H1 (cell line): Measurements from ENCODE around the gene UVRAG. TPM values are rescaled to one million over a fixed set of nuclear protein-coding genes. Genes with fewer than 3 reads are reported as not detected.

Source experiments
- CTCF ChIA-PET: fragments of 300-600 bp; sonication (Branson Sonifier 250); formaldehyde crosslinking; loops from one replicate; lab custom pipeline; 2021; ENCODE audit not compliant: partially characterized antibody; lab: Charles Lee
- POLR2A ChIA-PET: fragments of 300-600 bp; sonication (Branson Sonifier 250); formaldehyde crosslinking; loops from one replicate; lab custom pipeline; 2021; ENCODE audit warnings: inconsistent platforms; ENCODE audit not compliant: partially characterized antibody; lab: Charles Lee
- DNase-seq, 2 experiments: peaks; one replicate each; pipeline versions ENCODE4 v3.0.0 to v3.0.0-alpha.2; 2010 to 2022; ENCODE audit warnings: low spot score in 2 of 2, low read depth in 1 of 2, mixed read lengths in 1 of 2
- FAIRE-seq: peaks from 2 replicates; lab custom pipeline; 2011; peaks lifted over from hg19 to GRCh38; lab: Jason Lieb, UNC
- H2AFZ ChIP-seq: 2 replicates; pipeline ENCODE4 v1.8.1; 2012; ENCODE audit warnings: low read length, inconsistent platforms
- H2AK5ac ChIP-seq: 2 replicates; pipeline ENCODE4 v1.6.1; 2013; ENCODE audit warnings: low read depth, low read length
- H2BK120ac ChIP-seq: replicated peaks from 2 replicates; pipeline ENCODE3; 2013; ENCODE audit warnings: low read depth, low read length, inconsistent platforms
- H2BK12ac ChIP-seq: 2 replicates; pipeline ENCODE4 v1.6.1; 2013; ENCODE audit warnings: low read depth, low read length
- H2BK15ac ChIP-seq: 2 replicates; pipeline ENCODE4 v1.6.1; 2013; ENCODE audit warnings: low read length
- H2BK20ac ChIP-seq: 2 replicates; pipeline ENCODE4 v1.6.1; 2013; ENCODE audit warnings: low read length
- H2BK5ac ChIP-seq: 2 replicates; pipeline ENCODE4 v1.6.1; 2013; ENCODE audit warnings: low read depth, low read length
- H3K14ac ChIP-seq: 2 replicates; pipeline ENCODE4 v1.6.1; 2013; ENCODE audit warnings: inconsistent platforms; ENCODE audit not compliant: insufficient read length
- H3K18ac ChIP-seq: 2 replicates; pipeline ENCODE4 v1.6.1; 2013; ENCODE audit warnings: low read length; ENCODE audit errors: extremely low read depth
- H3K23ac ChIP-seq: 2 replicates; pipeline ENCODE4 v1.6.1; 2013; ENCODE audit warnings: inconsistent platforms; ENCODE audit not compliant: insufficient read length
- H3K23me2 ChIP-seq: 2 replicates; pipeline ENCODE4 v1.6.1; 2013; ENCODE audit warnings: low read depth, low read length
- H3K27ac ChIP-seq: 2 replicates; pipeline ENCODE4 v1.6.1; 2011; ENCODE audit warnings: low read depth, low read length, inconsistent platforms
- H3K27me3 ChIP-seq, 4 experiments: replicated peaks in 1 of 4; 1 replicate in 1 of 4; 2 replicates in 3 of 4; pipeline versions ENCODE4 v1.6.1 to v1.8.1; 2011 to 2013; ENCODE audit warnings: low read length in 3 of 4, mild to moderate bottlenecking in 3 of 4, inconsistent platforms in 2 of 4, mixed read lengths in 2 of 4, moderate library complexity in 1 of 4; ENCODE audit not compliant: control insufficient read depth in 3 of 4, insufficient read depth in 3 of 4; ENCODE audit errors: extremely low read depth in 1 of 4
- H3K36me3 ChIP-seq, 4 experiments: 2 replicates each; pipeline versions ENCODE4 v1.6.1 to v1.8.1; 2011 to 2013; ENCODE audit warnings: mild to moderate bottlenecking in 4 of 4, low read length in 3 of 4, moderate library complexity in 2 of 4, control low read depth in 1 of 4, inconsistent platforms in 1 of 4; ENCODE audit not compliant: insufficient read depth in 4 of 4, control insufficient read depth in 2 of 4
- H3K4ac ChIP-seq: replicated peaks from 2 replicates; pipeline ENCODE3; 2013; ENCODE audit warnings: low read length, low read depth, mixed read lengths, inconsistent platforms; ENCODE audit not compliant: insufficient read length
- H3K4me1 ChIP-seq, 4 experiments: replicated peaks in 1 of 4; 1 replicate in 1 of 4; 2 replicates in 3 of 4; pipeline versions ENCODE4 v1.6.1 to v1.8.1; 2011 to 2013; ENCODE audit warnings: low read length in 3 of 4, inconsistent platforms in 2 of 4, mixed read lengths in 1 of 4; ENCODE audit not compliant: insufficient read depth in 4 of 4, control insufficient read depth in 3 of 4
- H3K4me2 ChIP-seq, 2 experiments: 2 replicates each; pipeline versions ENCODE4 v1.6.1 to v1.8.1; 2011 to 2013; ENCODE audit warnings: low read depth in 2 of 2, low read length in 2 of 2, control low read depth in 1 of 2, inconsistent platforms in 1 of 2, mild to moderate bottlenecking in 1 of 2; ENCODE audit not compliant: insufficient read depth in 1 of 2
- H3K4me3 ChIP-seq, 4 experiments: fragments of 200-600, 300-600 bp in 1 of 4; sonication (generic), shearing (Covaris generic), sonication (Bioruptor Twin) in 1 of 4; 2 replicates each; pipeline versions ENCODE4 v1.5.1 to v1.8.1; 2011 to 2016; ENCODE audit warnings: low read length in 4 of 4, low read depth in 3 of 4, control low read depth in 2 of 4, inconsistent platforms in 2 of 4, mild to moderate bottlenecking in 2 of 4, mixed read lengths in 1 of 4, moderate library complexity in 1 of 4; ENCODE audit not compliant: insufficient read depth in 2 of 4; ENCODE audit errors: extremely low read depth in 1 of 4
- H3K56ac ChIP-seq: replicated peaks from 2 replicates; pipeline ENCODE3; 2013; ENCODE audit warnings: low read depth, mild to moderate bottlenecking, mixed read lengths, low read length, inconsistent platforms; ENCODE audit not compliant: insufficient read length
- H3K79me1 ChIP-seq: 2 replicates; pipeline ENCODE4 v1.6.1; 2013; ENCODE audit warnings: low read depth, low read length, control low read depth
- H3K79me2 ChIP-seq, 2 experiments: 2 replicates each; pipeline versions ENCODE4 v1.6.1 to v1.8.1; 2012 to 2013; ENCODE audit warnings: low read length in 2 of 2, mild to moderate bottlenecking in 2 of 2, inconsistent platforms in 1 of 2; ENCODE audit not compliant: insufficient read depth in 2 of 2, control insufficient read depth in 1 of 2
- H3K9ac ChIP-seq, 4 experiments: replicated peaks in 1 of 4; 1 replicate in 1 of 4; 2 replicates in 3 of 4; pipeline versions ENCODE4 v1.6.1 to v1.8.1; 2011 to 2013; ENCODE audit warnings: low read depth in 3 of 4, low read length in 3 of 4, control low read depth in 2 of 4, mild to moderate bottlenecking in 2 of 4, moderate library complexity in 2 of 4, inconsistent platforms in 1 of 4; ENCODE audit errors: extremely low read depth in 1 of 4
- H3K9me3 ChIP-seq, 2 experiments: 2 replicates each; pipeline versions ENCODE4 v1.6.1 to v1.8.1; 2012 to 2013; ENCODE audit warnings: mild to moderate bottlenecking in 2 of 2, moderate library complexity in 2 of 2, control low read depth in 1 of 2, inconsistent platforms in 1 of 2, low read depth in 1 of 2, low read length in 1 of 2, mixed read lengths in 1 of 2; ENCODE audit not compliant: insufficient read depth in 2 of 2
- H4K20me1 ChIP-seq, 2 experiments: replicated peaks in 1 of 2; 2 replicates each; pipeline versions ENCODE3 to v1.8.1; 2011 to 2013; ENCODE audit warnings: inconsistent platforms in 2 of 2, low read length in 2 of 2, mild to moderate bottlenecking in 1 of 2; ENCODE audit not compliant: insufficient read depth in 2 of 2, control insufficient read depth in 1 of 2
- H4K5ac ChIP-seq: 2 replicates; pipeline ENCODE4 v1.6.1; 2013; ENCODE audit warnings: low read length, low read depth, mixed read lengths, inconsistent platforms; ENCODE audit not compliant: insufficient read length
- H4K8ac ChIP-seq: 2 replicates; pipeline ENCODE4 v1.8.0; 2013; ENCODE audit warnings: mild to moderate bottlenecking, moderate library complexity, low read length, inconsistent platforms; ENCODE audit not compliant: insufficient read depth; ENCODE audit errors: extremely low read depth
- H4K91ac ChIP-seq: replicated peaks from 2 replicates; pipeline ENCODE3; 2013; ENCODE audit warnings: low read length, mixed read lengths, inconsistent platforms; ENCODE audit not compliant: insufficient read length
- ASH2L ChIP-seq: fragments of 200-600, 300-600 bp; sonication (generic); IDR thresholded peaks from one replicate; pipeline ENCODE4 v1.7.1; 2017; ENCODE audit warnings: low read length
- CEBPB ChIP-seq: IDR thresholded peaks from 2 replicates; pipeline ENCODE4 v1.6.1; 2012; ENCODE audit warnings: low read depth, low read length
- EZH2 ChIP-seq: fragments of 200-600 bp; sonication (generic); IDR thresholded peaks from 2 replicates; pipeline ENCODE4 v1.7.1; 2012; ENCODE audit warnings: low read depth, mild to moderate bottlenecking, moderate library complexity, low read length, inconsistent platforms; ENCODE audit not compliant: severe bottlenecking
- GABPA ChIP-seq: IDR thresholded peaks from 2 replicates; pipeline ENCODE4 v1.6.1; 2011; ENCODE audit warnings: mild to moderate bottlenecking, low read length, moderate library complexity, borderline replicate concordance; ENCODE audit not compliant: insufficient read depth
- GTF2F1 ChIP-seq: IDR thresholded peaks from 2 replicates; pipeline ENCODE4 v1.6.1; 2012; ENCODE audit warnings: low read depth, low read length, improper control_type of control experiment, borderline replicate concordance
- HDAC2 ChIP-seq, 2 experiments: fragments of 300-600 bp in 1 of 2; sonication (generic) in 1 of 2; IDR thresholded peaks; 2 replicates each; pipeline ENCODE4 v1.6.1; 2011 to 2012; ENCODE audit warnings: low read depth in 2 of 2, low read length in 2 of 2, mild to moderate bottlenecking in 2 of 2, moderate library complexity in 2 of 2, borderline replicate concordance in 1 of 2, inconsistent platforms in 1 of 2
- HDAC6 ChIP-seq: IDR thresholded peaks from one replicate; pipeline ENCODE4 v1.7.1; 2012; ENCODE audit warnings: low read depth, mild to moderate bottlenecking, inconsistent platforms, low read length, moderate library complexity
- JUN ChIP-seq: IDR thresholded peaks from 2 replicates; pipeline ENCODE4 v1.6.1; 2011; ENCODE audit warnings: low read depth, mild to moderate bottlenecking, improper control_type of control experiment, low read length
- MAFK ChIP-seq: IDR thresholded peaks from 2 replicates; pipeline ENCODE4 v1.6.1; 2012; ENCODE audit warnings: low read depth, mild to moderate bottlenecking, improper control_type of control experiment, low read length
- POU5F1 ChIP-seq: IDR thresholded peaks from 2 replicates; pipeline ENCODE4 v1.6.1; 2011; ENCODE audit warnings: low read depth, mild to moderate bottlenecking, low read length, moderate library complexity
- RAD21 ChIP-seq, 2 experiments: IDR thresholded peaks in 1 of 2; conservative IDR thresholded peaks in 1 of 2; 2 replicates each; pipeline ENCODE4 v1.6.1; 2011; ENCODE audit warnings: low read depth in 2 of 2, low read length in 2 of 2, improper control_type of control experiment in 1 of 2, inconsistent platforms in 1 of 2, mild to moderate bottlenecking in 1 of 2, moderate library complexity in 1 of 2
- RFX5 ChIP-seq: IDR thresholded peaks from 2 replicates; pipeline ENCODE4 v1.6.1; 2011; ENCODE audit warnings: low read depth, low read length, improper control_type of control experiment, borderline replicate concordance
- SIRT6 ChIP-seq: IDR thresholded peaks from one replicate; pipeline ENCODE4 v1.7.1; 2012; ENCODE audit warnings: low read length, inconsistent platforms
- WGBS, 2 experiments: shearing (Covaris generic) in 1 of 2; methylation state at CpG; one replicate each; pipeline versions ENCODE4 v1.1.6 to v1.1.7; 2013 to 2015; ENCODE audit warnings: low lambda C conversion rate in 2 of 2, mixed read lengths in 2 of 2, inconsistent platforms in 1 of 2, low coverage in 1 of 2, missing lambda C conversion rate in 1 of 2; ENCODE audit not compliant: insufficient replicate concordance in 2 of 2, insufficient coverage in 1 of 2, insufficient read length in 1 of 2; ENCODE audit errors: extremely low coverage in 1 of 2, missing lambda C conversion rate in 1 of 2; 5-methylcytosine and 5-hydroxymethylcytosine counted together
- polyA plus RNA-seq, 7 experiments: library from polyadenylated mRNA; depleted of rRNA in 3 of 7; stranded (reverse) in 5 of 7; unstranded in 2 of 7; fragments of >200 nt in 5 of 7; fragments of 200-250 nt in 2 of 7; gene quantifications; 1 replicate in 5 of 7; 2 replicates in 1 of 7; 4 replicates in 1 of 7; pipeline versions ENCODE4 v1.2.1 to v1.2.3, GENCODE V29; 2011 to 2013; ENCODE audit warnings: missing spikeins in 2 of 7, mixed read lengths in 2 of 7
- total RNA-seq: library from RNA; stranded (reverse); fragmentation: NEBNext Ultra II Directional; extraction: Animal tissue kit (Norgen Biotek cat#: 25700); gene quantifications from 2 replicates; pipeline ENCODE4 v1.2.1, GENCODE V29; 2021

The UVRAG gene
- total and polyA plus RNA-seq, 2 of the 8 experiments (the other 6 are each of a cell fraction or from before 2014, with no cell fraction given), result 5.5 to 14.7 TPM

GRCh38 chr11:75980031-75980430 lies 165.0 kb downstream of the UVRAG start:
- peak overlapping the region; percentile 39 to 90 for H3K4me2 ChIP-seq
- peak overlapping the region in 3 of 4 experiments; percentile 61 to 82 (median 75); a peak in 3 of 7 replicates for H3K9ac ChIP-seq
- H3K14ac ChIP-seq, result no peak overlapping the region
- H2BK12ac ChIP-seq, result no peak overlapping the region; the same call in 1 of the 2 replicates
- ChIA-PET CTCF (interaction anchor here (0.6 to 1.3 kb wide), 4 partner anchors 32 to 501 kb away, joined by 3 to 6 read pairs (median 4); no protein-coding TSS in a partner anchor), POLR2A (interaction anchor here (0.6 to 2.8 kb wide), 17 partner anchors 9 to 343 kb away, joined by 3 to 15 read pairs (median 4); partner anchors contain the start of gene UVRAG)
- WGBS, 2 experiments, result 40% methylated on average over 2 of the region's 2 CpGs; no CpG with 5 or more reads in 1 of the 2 experiments
- H3K9me3 ChIP-seq, result peaks cover 0 to 4% of the 10 kb centered on the region in 2 experiments; a peak in 1 of 4 replicates
- no peaks in the 10 kb centered on the region for H3K79me1 ChIP-seq
- peak overlapping the region; percentile 98; the same call in 1 of the 2 replicates for H2BK5ac ChIP-seq
- peaks cover 0 to 16% (median 3%) of the 10 kb centered on the region in 4 experiments; a peak in 3 of 8 replicates for H3K36me3 ChIP-seq
- no peak overlapping the region for H2BK120ac ChIP-seq
- no peak overlapping the region for H3K56ac ChIP-seq
- no peak overlapping the region for H4K8ac ChIP-seq
- no peaks in the 10 kb centered on the region for H4K20me1 ChIP-seq
- peaks cover 0 to 4% (median 0%) of the 10 kb centered on the region in 4 experiments; a peak in 2 of 7 replicates for H3K4me1 ChIP-seq
- no peaks in the 10 kb centered on the region for H3K23me2 ChIP-seq
- no peak overlapping the region for H2BK15ac ChIP-seq
- peaks cover 0 to 24% of the 10 kb centered on the region in 2 experiments; a peak in 3 of 4 replicates for H3K79me2 ChIP-seq
- peak overlapping the region; percentile 44 to 97 (median 49) for H3K4me3 ChIP-seq
- no peak overlapping the region for H3K23ac ChIP-seq
- H2BK20ac ChIP-seq, result no peak overlapping the region
- no peak overlapping the region for H4K5ac ChIP-seq
- H3K18ac ChIP-seq, result no peak overlapping the region; the same call in 1 of the 2 replicates
- H3K27ac ChIP-seq, result peak overlapping the region; percentile 85; the same call in 1 of the 2 replicates
- H2AFZ ChIP-seq, result no peak overlapping the region
- no peak overlapping the region; the same call in 1 of the 2 replicates for H2AK5ac ChIP-seq
- no peak for FAIRE-seq
- no peak for DNase-seq
- peaks cover 0 to 1% (median 0%) of the 10 kb centered on the region in 4 experiments; a peak in 1 of 7 replicates for H3K27me3 ChIP-seq
- H4K91ac ChIP-seq, result no peak overlapping the region
- no peak overlapping the region for H3K4ac ChIP-seq
- no peak for TF ChIP-seq GTF2F1
- TF ChIP-seq MAFK, result no peak
- no peak for TF ChIP-seq CEBPB
- no peak for TF ChIP-seq SIRT6
- TF ChIP-seq HDAC2 (IDR thresholded peaks at IDR 0.05; ENCODE audit: borderline replicate concordance in 1 of 2, low read depth in 2 of 2, low read length in 2 of 2), result no peak
- no peak for TF ChIP-seq ASH2L
- TF ChIP-seq RFX5, result no peak
- TF ChIP-seq HDAC6, result no peak
- TF ChIP-seq EZH2, result no peak
- no peak for TF ChIP-seq JUN
- TF ChIP-seq POU5F1, result no peak
- TF ChIP-seq GABPA, result no peak
- TF ChIP-seq RAD21 (IDR thresholded peaks at IDR 0.05 in 1 of 2, conservative IDR thresholded peaks at IDR 0.05 in 1 of 2; ENCODE audit: low read depth in 2 of 2, low read length in 2 of 2), result no peak
